NCI-H524 treated with DMSO at 0.1 percent for 48 hours (cell line): Measurements from ENCODE around the gene OR1E2.
"Not testable (repeated sequence)": the region's sequence is repeated elsewhere in the genome, so short reads cannot be mapped to it uniquely, and the experiment has no call there.

Experiments used
- DNase-seq: peaks from one replicate; lab custom pipeline; 2025; lab: John Stamatoyannopoulos, UW

Gene OR1E2

DNA sequence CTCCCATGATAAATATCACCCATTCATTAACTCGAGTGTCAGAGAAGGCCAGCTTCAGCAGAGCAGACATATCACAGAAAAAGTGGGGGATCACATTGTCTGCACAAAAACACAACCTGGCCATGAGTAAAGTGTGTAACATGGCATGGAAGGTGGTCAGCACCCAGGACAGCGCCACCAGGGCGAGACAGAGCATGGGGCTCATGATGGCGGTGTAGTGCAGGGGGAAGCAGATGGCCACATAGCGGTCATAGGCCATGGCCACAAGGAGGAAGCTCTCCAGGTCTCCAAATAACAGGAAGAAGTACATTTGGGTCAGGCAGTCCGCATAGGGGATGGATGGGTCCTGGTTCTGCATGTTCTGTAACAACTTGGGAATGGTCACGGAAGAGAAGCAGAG is 35.8 kb downstream of the OR1E2 start:
- DNase-seq: not testable (repeated sequence)

DNA sequence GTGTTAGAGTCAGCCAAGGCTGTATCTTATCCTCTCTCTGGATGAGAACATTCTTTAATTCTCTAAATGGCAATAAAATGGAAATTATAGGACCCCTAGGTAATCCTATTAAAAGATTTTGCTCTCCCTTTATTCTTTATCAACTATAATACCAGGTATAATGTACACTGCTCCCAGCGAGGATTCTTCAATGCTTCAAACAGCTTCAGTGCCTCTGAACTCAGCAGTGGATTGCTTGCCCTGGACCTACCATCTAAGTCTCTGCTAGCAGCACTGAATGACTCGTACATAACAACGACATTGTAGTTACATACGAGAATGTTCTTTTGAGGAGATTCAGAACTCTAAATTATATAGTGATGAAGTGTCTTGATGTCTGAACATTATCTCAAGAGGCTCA is 43.9 kb downstream of the OR1E2 start:
- no peak for DNase-seq

- no peak for DNase-seq
Observed at GRCh38 chr17:3385869-3386816, 47.5 kb downstream of the OR1E2 start, which contains the start of gene OR3A2. Gene OR3A2 (minus strand): TSS chr17:3386308.
